ENCODE data around the gene IL17RC. TPM values are rescaled to one million over a fixed set of nuclear protein-coding genes. Genes with fewer than 3 reads are reported as not detected.

Gene IL17RC
- total RNA-seq, 3 donors from 2014 or later (not counting 1 experiment from before 2014, with no cell fraction given), result 0.77 to 1.5 (median 1.2) TPM

GRCh38 chr3:9951962-9952805 lies 35.3 kb downstream of the IL17RC start, which contains the start of gene PRRT3:
PRRT3 (minus strand) TSS chr3:9952408; CDS start chr3:9950115, 2,293 bp downstream.
- Mint-ChIP-seq H3K4me1 (peaks cover 17 to 19% of the 10 kb centered on the region in 2 donors), H3K36me3 (no peaks in the 10 kb centered on the region), H3K27ac (peak within 1 kb of the TSS in 1 of 2 donors; percentile 74), H3K27me3 (ENCODE audit: low read depth in 2 of 2) (no peaks in the 10 kb centered on the region), H3K9me3 (no peaks in the 10 kb centered on the region), H3K4me3 (peak within 1 kb of the TSS; percentile 92)
- H3K4me3 ChIP-seq (ENCODE audit: low read length), result peak within 1 kb of the TSS; percentile 35
- no peak within 1 kb of the TSS for H3K27ac ChIP-seq (ENCODE audit: low read length)
- no peaks in the 10 kb centered on the region for H3K27me3 ChIP-seq (ENCODE audit: control insufficient read depth, insufficient read depth, low read length)
- no peak for TF ChIP-seq CTCF (IDR thresholded peaks at IDR 0.05)
- peaks cover 14% of the 10 kb centered on the region for H3K4me1 ChIP-seq (ENCODE audit: control insufficient read depth, insufficient read depth, low read length)
- no peaks in the 10 kb centered on the region for H3K36me3 ChIP-seq (ENCODE audit: control insufficient read depth, insufficient read depth, low read length)
- WGBS (ENCODE audit: insufficient coverage), result 3% methylated on average over 48 of the region's 52 CpGs
- intact Hi-C loops (cut with micrococcal nuclease), result no loop called here
- ATAC-seq (peak; percentile 79 to 93 (median 90)), DNase-seq (peak; percentile 31 to 71)
- no peaks in the 10 kb centered on the region for H3K9me3 ChIP-seq (ENCODE audit: control insufficient read depth, insufficient read depth, low read length)

DNA sequence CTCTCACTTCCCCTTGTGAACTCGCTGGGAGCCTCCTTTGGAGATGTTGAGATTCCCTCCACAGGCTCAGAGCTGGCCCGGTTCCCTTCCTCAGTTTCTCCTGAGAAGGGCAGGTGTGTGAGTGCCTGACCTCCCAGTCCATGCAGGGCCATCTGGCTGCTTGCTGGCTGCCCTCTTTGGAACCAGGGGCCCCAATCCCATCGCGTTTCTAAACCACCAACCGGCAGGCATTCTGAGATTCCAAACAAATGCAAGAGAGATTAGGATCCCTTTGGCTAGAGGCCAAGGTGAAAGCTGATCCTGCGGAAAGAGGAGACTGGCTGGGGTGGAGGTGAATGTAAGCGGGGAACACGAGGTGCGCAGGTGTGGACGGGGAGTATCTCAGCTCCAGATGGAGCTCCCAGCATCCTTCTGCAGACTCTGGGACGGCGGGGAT lies 38.2 kb downstream of the IL17RC start:
- Histone ChIP-seq H3K27me3 (ENCODE audit: control insufficient read depth, insufficient read depth, low read length) (no peaks in the 10 kb centered on the region), H3K4me3 (ENCODE audit: low read length) (no peak overlapping the region), H3K4me1 (ENCODE audit: control insufficient read depth, insufficient read depth, low read length) (peaks cover 14% of the 10 kb centered on the region), H3K9me3 (ENCODE audit: control insufficient read depth, insufficient read depth, low read length) (no peaks in the 10 kb centered on the region), H3K27ac (ENCODE audit: low read length) (no peak overlapping the region), H3K36me3 (ENCODE audit: control insufficient read depth, insufficient read depth, low read length) (no peaks in the 10 kb centered on the region)
- DNase-seq (no peak), ATAC-seq (no peak)
- H3K27ac Mint-ChIP-seq, result no peak overlapping the region
- whole genome bisulfite sequencing (ENCODE audit: insufficient coverage), result 92% methylated on average over 12 of the region's 12 CpGs
- H3K36me3 Mint-ChIP-seq, result no peaks in the 10 kb centered on the region
- no peaks in the 10 kb centered on the region for H3K9me3 Mint-ChIP-seq
- H3K4me3 Mint-ChIP-seq, result no peak overlapping the region
- H3K4me1 Mint-ChIP-seq, result peaks cover 17 to 19% of the 10 kb centered on the region in 2 donors
- no peaks in the 10 kb centered on the region for H3K27me3 Mint-ChIP-seq (ENCODE audit: low read depth in 2 of 2)
- no peak for TF ChIP-seq CTCF (IDR thresholded peaks at IDR 0.05)
- intact Hi-C loops (cut with micrococcal nuclease), result no loop called here

DNA sequence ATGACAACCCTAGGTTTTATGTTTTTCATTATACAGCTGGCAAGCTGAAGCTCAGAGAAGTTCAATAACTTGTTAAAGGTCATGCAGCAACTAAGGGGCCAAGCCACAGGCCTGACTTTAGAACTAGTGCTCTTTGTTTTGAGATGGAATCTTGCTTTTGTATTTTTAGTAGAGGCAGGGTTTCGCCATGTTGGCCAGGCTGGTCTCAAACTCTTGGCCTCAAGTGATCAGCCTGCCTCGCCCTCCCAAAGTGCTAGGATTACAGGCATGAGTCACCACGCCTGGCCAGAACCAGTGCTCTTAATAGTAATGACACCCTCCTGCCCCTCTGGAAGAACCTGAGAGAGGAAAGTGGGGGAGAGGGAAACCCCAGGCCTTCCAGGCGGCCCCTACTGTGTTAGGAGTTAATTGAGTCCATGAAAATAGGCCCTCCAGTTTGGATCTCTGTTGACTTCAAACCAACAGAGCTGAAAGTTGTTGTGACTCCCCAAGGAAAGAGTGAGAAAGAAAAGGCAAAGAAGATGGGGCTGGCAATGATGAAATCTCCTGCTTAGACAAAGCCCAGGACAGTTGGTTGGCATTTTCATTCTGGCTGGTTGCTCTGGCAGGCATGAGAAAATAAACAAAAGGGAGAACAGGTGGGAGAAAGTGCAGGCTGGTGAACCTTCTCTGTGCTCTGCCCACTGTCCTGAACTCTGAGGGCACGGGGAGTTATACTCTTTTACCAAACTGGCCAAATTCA lies 38.9 kb downstream of the IL17RC start:
- H3K27ac Mint-ChIP-seq, result no peak overlapping the region
- H3K4me3 ChIP-seq (ENCODE audit: low read length), result no peak overlapping the region

More for the DNA sequence above, 38.9 kb downstream of the IL17RC start:
- intact Hi-C loops (cut with micrococcal nuclease), result no loop called here
- no peak overlapping the region for H3K4me3 Mint-ChIP-seq
- H3K27me3 ChIP-seq (ENCODE audit: control insufficient read depth, insufficient read depth, low read length), result no peaks in the 10 kb centered on the region
- H3K27me3 Mint-ChIP-seq (ENCODE audit: low read depth in 2 of 2), result no peaks in the 10 kb centered on the region
- peaks cover 14% of the 10 kb centered on the region for H3K4me1 ChIP-seq (ENCODE audit: control insufficient read depth, insufficient read depth, low read length)
- H3K9me3 ChIP-seq (ENCODE audit: control insufficient read depth, insufficient read depth, low read length), result no peaks in the 10 kb centered on the region
- ATAC-seq (no peak), DNase-seq (no peak)
- 95% methylated on average over 4 of the region's 5 CpGs for WGBS (ENCODE audit: insufficient coverage)
- H3K4me1 Mint-ChIP-seq, result peaks cover 17 to 19% of the 10 kb centered on the region in 2 donors
- no peaks in the 10 kb centered on the region for H3K36me3 Mint-ChIP-seq
- TF ChIP-seq CTCF (IDR thresholded peaks at IDR 0.05), result no peak
- H3K27ac ChIP-seq (ENCODE audit: low read length), result no peak overlapping the region
- H3K36me3 ChIP-seq (ENCODE audit: control insufficient read depth, insufficient read depth, low read length), result no peaks in the 10 kb centered on the region
- H3K9me3 Mint-ChIP-seq, result no peaks in the 10 kb centered on the region

All from natural killer cell (primary cell).